ENCODE measurements around the gene C4B.

- no peak for TF ChIP-seq CTCF (IDR thresholded peaks at IDR 0.05; ENCODE audit: borderline replicate concordance, extremely low read depth, low read length, poor library complexity, severe bottlenecking)
- TF ChIP-seq EZH2 (IDR thresholded peaks at IDR 0.05; ENCODE audit: borderline replicate concordance, low read depth, low read length, severe bottlenecking): no peak
Observed at GRCh38 chr6:31979238-31979898, 35.2 kb upstream of the C4B start.
